Fibroblast of lung (primary cell): Measurements from ENCODE around the gene SEC14L3. TPM values are rescaled to one million over a fixed set of nuclear protein-coding genes. Genes with fewer than 3 reads are reported as not detected.
A peak's percentile ranks its signal among the peaks of the same experiment; 100 is the strongest.

Experiments used
- DNase-seq, 2 donors: peaks; one replicate each; pipeline versions ENCODE4 v3.0.0 to v3.0.0-alpha.2; 2010; ENCODE audit warnings: low read depth in 2 of 2
- H2AFZ ChIP-seq: 2 replicates; pipeline ENCODE4 v1.5.1; 2012; ENCODE audit warnings: low read length, control low read depth, inconsistent platforms
- H3K27ac ChIP-seq: 2 replicates; pipeline ENCODE4 v1.5.1; 2011; ENCODE audit warnings: low read length, control low read depth; ENCODE audit not compliant: insufficient read depth
- H3K27me3 ChIP-seq: 2 replicates; pipeline ENCODE4 v1.5.1; 2011; ENCODE audit warnings: mild to moderate bottlenecking, low read length; ENCODE audit not compliant: control insufficient read depth, insufficient read depth
- H3K36me3 ChIP-seq: 2 replicates; pipeline ENCODE4 v1.5.1; 2011; ENCODE audit warnings: low read length; ENCODE audit not compliant: control insufficient read depth, insufficient read depth
- H3K4me1 ChIP-seq: 2 replicates; pipeline ENCODE4 v1.5.1; 2011; ENCODE audit warnings: low read length; ENCODE audit not compliant: control insufficient read depth, insufficient read depth; ENCODE audit errors: extremely low read depth
- H3K4me2 ChIP-seq: 2 replicates; pipeline ENCODE4 v1.5.1; 2011; ENCODE audit warnings: low read length, control low read depth; ENCODE audit not compliant: insufficient read depth; ENCODE audit errors: extremely low read depth
- H3K4me3 ChIP-seq, 4 experiments: fragments of 200-600 bp in 1 of 4; sonication (generic) in 1 of 4; replicated peaks in 1 of 4; 2 replicates each; pipeline ENCODE4 v1.5.1; 2011 to 2016; ENCODE audit warnings: low read length in 4 of 4, low read depth in 3 of 4, mild to moderate bottlenecking in 3 of 4, control low read depth in 2 of 4, inconsistent platforms in 1 of 4, mixed read lengths in 1 of 4; ENCODE audit not compliant: insufficient read depth in 1 of 4; ENCODE audit errors: control extremely low read depth in 1 of 4
- H3K79me2 ChIP-seq: 2 replicates; pipeline ENCODE4 v1.5.1; 2012; ENCODE audit warnings: mild to moderate bottlenecking, low read length, inconsistent platforms; ENCODE audit not compliant: control insufficient read depth, insufficient read depth
- H3K9ac ChIP-seq: 2 replicates; pipeline ENCODE4 v1.5.1; 2011; ENCODE audit warnings: mild to moderate bottlenecking, low read length, control low read depth; ENCODE audit not compliant: insufficient read depth
- H3K9me3 ChIP-seq: 2 replicates; pipeline ENCODE4 v1.5.1; 2012; ENCODE audit warnings: low read depth, low read length; ENCODE audit not compliant: control insufficient read depth, insufficient read depth
- H4K20me1 ChIP-seq: 2 replicates; pipeline ENCODE4 v1.5.1; 2011; ENCODE audit warnings: low read length; ENCODE audit not compliant: control insufficient read depth, insufficient read depth; ENCODE audit errors: extremely low read depth
- EZH2 ChIP-seq: IDR thresholded peaks from 2 replicates; pipeline ENCODE4 v1.5.1; 2012; ENCODE audit warnings: low read length, control low read depth, mild to moderate bottlenecking; ENCODE audit errors: missing control alignments
- polyA plus RNA-seq, 2 donors: library from polyadenylated mRNA; depleted of rRNA in 1 of 2; stranded (reverse) in 1 of 2; unstranded in 1 of 2; fragments of >200 nt; gene quantifications; 2 replicates each; pipeline ENCODE4 v1.2.1, GENCODE V29; 2011 to 2012; ENCODE audit warnings: missing spikeins in 1 of 2
- total RNA-seq: library from RNA; depleted of rRNA; stranded (reverse); fragments of >200 nt; gene quantifications from 2 replicates; pipeline ENCODE4 v1.2.1, GENCODE V29; 2014
- TF ChIP-seq, protein P1 (sequence below), 2 donors: IDR thresholded peaks in 1 of 2; conservative IDR thresholded peaks in 1 of 2; 1 replicate in 1 of 2; 2 replicates in 1 of 2; pipeline ENCODE4 v1.5.1; 2011 to 2012; ENCODE audit warnings: low read length in 2 of 2, control low read depth in 1 of 2, inconsistent platforms in 1 of 2, low read depth in 1 of 2, mild to moderate bottlenecking in 1 of 2

The SEC14L3 gene
- total and polyA plus RNA-seq, 2 donors (not counting 1 experiment from before 2014, with no cell fraction given) = not detected

DNA sequence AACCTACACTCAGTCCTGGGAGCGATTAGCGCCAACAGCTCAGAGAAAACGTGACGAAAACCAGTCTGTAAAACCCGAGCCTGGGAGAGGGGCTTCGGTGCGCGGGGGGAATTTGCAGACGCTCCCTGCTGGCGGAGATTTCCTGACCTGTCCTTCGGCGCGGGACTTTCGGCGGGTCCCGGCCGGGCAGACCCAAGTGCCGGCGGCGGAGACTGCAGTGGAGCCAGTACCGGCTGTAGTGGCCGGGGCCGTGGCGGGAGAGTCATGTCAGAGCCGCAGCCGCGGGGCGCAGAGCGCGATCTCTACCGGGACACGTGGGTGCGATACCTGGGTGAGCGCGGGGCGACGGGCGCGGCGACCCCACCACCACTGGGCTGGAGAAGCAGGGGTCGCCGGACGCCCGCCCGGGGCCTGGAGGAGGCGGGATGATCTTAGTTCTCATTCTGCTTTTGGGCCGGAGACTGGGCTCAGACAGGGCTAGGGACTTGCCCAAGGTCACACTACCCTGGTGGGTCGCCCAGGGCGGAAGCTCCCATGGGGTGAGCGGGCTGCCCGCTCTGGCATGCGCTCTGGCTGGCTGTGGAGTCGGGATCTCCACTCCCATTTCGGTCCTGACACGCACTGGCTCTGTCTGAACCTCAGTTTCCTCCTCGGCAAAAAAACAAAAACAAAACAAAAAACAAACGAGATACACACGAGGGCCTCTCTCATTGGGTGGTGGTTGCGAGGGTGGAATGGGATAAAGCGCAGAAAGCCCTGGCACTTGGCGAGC, 46.0 kb downstream of the SEC14L3 start, which contains the start of gene MTFP1:
MTFP1 (plus strand) TSS at position 153 of the 772 bp plus-strand sequence; CDS start at position 265, 112 bp downstream.
- H4K20me1 ChIP-seq = no peaks in the 10 kb centered on the region
- H3K4me2 ChIP-seq = peak within 1 kb of the TSS; percentile 67
- no peaks in the 10 kb centered on the region for H3K9me3 ChIP-seq
- DNase-seq = peak; percentile 63 to 67
- H3K9ac ChIP-seq = peak within 1 kb of the TSS; percentile 69
- H3K4me1 ChIP-seq = peaks cover 32% of the 10 kb centered on the region
- peak within 1 kb of the TSS; percentile 93 for H3K27ac ChIP-seq
- TF ChIP-seq, protein P1, sequence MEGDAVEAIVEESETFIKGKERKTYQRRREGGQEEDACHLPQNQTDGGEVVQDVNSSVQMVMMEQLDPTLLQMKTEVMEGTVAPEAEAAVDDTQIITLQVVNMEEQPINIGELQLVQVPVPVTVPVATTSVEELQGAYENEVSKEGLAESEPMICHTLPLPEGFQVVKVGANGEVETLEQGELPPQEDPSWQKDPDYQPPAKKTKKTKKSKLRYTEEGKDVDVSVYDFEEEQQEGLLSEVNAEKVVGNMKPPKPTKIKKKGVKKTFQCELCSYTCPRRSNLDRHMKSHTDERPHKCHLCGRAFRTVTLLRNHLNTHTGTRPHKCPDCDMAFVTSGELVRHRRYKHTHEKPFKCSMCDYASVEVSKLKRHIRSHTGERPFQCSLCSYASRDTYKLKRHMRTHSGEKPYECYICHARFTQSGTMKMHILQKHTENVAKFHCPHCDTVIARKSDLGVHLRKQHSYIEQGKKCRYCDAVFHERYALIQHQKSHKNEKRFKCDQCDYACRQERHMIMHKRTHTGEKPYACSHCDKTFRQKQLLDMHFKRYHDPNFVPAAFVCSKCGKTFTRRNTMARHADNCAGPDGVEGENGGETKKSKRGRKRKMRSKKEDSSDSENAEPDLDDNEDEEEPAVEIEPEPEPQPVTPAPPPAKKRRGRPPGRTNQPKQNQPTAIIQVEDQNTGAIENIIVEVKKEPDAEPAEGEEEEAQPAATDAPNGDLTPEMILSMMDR (conservative IDR thresholded peaks at IDR 0.05 in 1 of 2, IDR thresholded peaks at IDR 0.05 in 1 of 2; ENCODE audit: low read depth in 1 of 2, low read length in 2 of 2) = no peak
- no peak for TF ChIP-seq EZH2
- peak within 1 kb of the TSS; percentile 39 for H2AFZ ChIP-seq
- no peaks in the 10 kb centered on the region for H3K27me3 ChIP-seq
- H3K4me3 ChIP-seq = peak within 1 kb of the TSS; percentile 58 to 73 (median 63)
- no peaks in the 10 kb centered on the region for H3K79me2 ChIP-seq
- H3K36me3 ChIP-seq = no peaks in the 10 kb centered on the region

DNA sequence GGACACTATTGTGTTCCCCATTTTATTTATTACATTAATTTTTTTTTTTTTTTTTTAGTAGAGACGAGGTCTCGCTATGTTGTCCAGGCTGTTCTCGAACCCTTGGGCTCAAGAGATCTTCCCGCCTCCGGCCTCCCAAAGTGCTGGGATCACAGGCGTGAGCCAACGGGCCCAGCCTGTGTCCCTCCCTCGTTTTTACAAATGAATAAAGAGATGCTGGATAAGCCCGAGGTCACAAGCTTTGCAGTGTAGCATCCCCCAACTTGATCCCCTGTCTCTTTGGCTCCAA, 46.5 kb downstream of the SEC14L3 start:
- Histone ChIP-seq H3K4me1 (peaks cover 34% of the 10 kb centered on the region), H2AFZ (peak overlapping the region; percentile 30), H3K27me3 (no peaks in the 10 kb centered on the region), H4K20me1 (no peaks in the 10 kb centered on the region), H3K27ac (peak overlapping the region; percentile 93), H3K79me2 (no peaks in the 10 kb centered on the region), H3K9me3 (no peaks in the 10 kb centered on the region), H3K36me3 (no peaks in the 10 kb centered on the region), H3K4me3 (peak overlapping the region; percentile 58 to 73 (median 63)), H3K4me2 (peak overlapping the region; percentile 67), H3K9ac (no peak overlapping the region)
- no peak for DNase-seq
- TF ChIP-seq, protein P1 (conservative IDR thresholded peaks at IDR 0.05 in 1 of 2, IDR thresholded peaks at IDR 0.05 in 1 of 2; ENCODE audit: low read depth in 1 of 2, low read length in 2 of 2) = no peak
- no peak for TF ChIP-seq EZH2

DNA sequence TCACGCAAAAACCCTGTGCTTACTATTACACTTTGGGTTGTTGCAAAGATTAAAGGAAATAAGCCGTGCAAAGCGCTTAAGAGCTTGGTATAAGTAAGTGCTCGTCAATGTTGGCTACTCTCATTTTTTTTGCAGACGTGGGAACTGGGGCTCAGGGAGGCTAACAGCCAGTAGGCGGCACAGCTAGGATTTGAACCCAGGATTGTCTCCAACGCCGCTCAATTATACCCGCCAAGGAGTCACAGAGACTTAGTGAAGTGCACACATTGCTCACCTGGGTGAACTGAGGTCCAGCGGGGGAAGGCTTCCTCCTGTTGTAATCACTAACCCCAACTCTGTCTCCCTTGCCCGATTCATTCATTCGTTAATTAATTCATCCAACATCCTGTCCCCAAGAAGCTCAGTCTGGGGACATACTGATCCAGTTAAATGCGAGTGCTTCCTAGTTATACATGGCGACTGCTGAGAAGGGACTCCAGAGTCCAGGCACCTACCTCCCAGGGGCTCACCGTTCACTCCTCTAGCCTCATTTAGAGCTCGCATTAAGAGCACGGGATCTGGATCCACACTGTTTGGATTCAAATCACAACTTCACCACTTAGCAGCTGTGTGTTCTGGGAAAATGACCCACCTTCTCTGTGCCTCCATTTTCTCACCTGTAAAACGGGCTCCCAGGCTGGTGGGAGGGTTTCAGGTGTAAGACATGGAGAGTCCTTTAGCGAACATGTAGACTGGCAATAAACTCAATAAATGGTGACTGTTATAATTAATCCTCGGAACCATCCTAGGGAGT, 47.1 kb downstream of the SEC14L3 start:
- Histone ChIP-seq H2AFZ (peak overlapping the region; percentile 65), H3K4me2 (peak overlapping the region; percentile 67), H3K27me3 (no peaks in the 10 kb centered on the region), H3K27ac (peak overlapping the region; percentile 93), H3K79me2 (no peaks in the 10 kb centered on the region), H3K9ac (no peak overlapping the region), H4K20me1 (no peaks in the 10 kb centered on the region), H3K9me3 (no peaks in the 10 kb centered on the region), H3K4me3 (peak overlapping the region; percentile 8 to 73 (median 63)), H3K4me1 (peaks cover 36% of the 10 kb centered on the region), H3K36me3 (no peaks in the 10 kb centered on the region)
- DNase-seq = no peak
- TF ChIP-seq EZH2 = no peak
- TF ChIP-seq, protein P1 (conservative IDR thresholded peaks at IDR 0.05 in 1 of 2, IDR thresholded peaks at IDR 0.05 in 1 of 2; ENCODE audit: low read depth in 1 of 2, low read length in 2 of 2) = no peak
